ENCODE results near the gene LAMA3.

Gene LAMA3, protein sequence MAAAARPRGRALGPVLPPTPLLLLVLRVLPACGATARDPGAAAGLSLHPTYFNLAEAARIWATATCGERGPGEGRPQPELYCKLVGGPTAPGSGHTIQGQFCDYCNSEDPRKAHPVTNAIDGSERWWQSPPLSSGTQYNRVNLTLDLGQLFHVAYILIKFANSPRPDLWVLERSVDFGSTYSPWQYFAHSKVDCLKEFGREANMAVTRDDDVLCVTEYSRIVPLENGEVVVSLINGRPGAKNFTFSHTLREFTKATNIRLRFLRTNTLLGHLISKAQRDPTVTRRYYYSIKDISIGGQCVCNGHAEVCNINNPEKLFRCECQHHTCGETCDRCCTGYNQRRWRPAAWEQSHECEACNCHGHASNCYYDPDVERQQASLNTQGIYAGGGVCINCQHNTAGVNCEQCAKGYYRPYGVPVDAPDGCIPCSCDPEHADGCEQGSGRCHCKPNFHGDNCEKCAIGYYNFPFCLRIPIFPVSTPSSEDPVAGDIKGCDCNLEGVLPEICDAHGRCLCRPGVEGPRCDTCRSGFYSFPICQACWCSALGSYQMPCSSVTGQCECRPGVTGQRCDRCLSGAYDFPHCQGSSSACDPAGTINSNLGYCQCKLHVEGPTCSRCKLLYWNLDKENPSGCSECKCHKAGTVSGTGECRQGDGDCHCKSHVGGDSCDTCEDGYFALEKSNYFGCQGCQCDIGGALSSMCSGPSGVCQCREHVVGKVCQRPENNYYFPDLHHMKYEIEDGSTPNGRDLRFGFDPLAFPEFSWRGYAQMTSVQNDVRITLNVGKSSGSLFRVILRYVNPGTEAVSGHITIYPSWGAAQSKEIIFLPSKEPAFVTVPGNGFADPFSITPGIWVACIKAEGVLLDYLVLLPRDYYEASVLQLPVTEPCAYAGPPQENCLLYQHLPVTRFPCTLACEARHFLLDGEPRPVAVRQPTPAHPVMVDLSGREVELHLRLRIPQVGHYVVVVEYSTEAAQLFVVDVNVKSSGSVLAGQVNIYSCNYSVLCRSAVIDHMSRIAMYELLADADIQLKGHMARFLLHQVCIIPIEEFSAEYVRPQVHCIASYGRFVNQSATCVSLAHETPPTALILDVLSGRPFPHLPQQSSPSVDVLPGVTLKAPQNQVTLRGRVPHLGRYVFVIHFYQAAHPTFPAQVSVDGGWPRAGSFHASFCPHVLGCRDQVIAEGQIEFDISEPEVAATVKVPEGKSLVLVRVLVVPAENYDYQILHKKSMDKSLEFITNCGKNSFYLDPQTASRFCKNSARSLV (N-terminal part only)

DNA sequence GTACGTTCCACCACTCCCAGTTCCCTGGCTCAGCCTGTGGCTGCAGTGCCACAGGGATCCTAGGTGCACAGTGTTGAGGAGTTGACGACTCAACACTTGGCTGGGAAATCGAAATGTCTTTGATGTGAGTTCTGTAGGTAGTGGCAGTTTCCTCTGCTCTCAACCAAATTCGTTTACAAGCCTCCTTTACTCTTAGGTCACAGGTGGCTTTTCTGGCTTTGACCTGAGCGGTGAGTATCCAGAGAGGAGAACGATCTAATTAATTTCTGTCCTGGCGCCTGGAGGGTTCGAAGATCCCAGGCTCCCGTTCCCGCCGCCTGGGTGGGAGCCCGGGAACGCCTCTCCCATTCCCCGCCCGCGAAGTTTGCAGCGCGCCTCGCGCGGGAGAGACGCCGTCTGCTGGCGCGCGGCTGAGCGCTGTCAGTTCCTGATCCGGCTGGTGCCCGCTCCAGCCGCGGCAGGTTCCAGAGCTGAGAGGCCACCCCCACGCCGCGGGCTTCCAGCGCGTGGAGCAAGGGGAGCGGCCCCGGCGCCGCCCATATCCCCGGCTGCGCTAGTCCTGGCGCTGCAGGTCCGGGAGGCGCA is at the start of gene LAMA3:
LAMA3 (plus strand) TSS at position 423 of the 585 bp plus-strand sequence. CDS start 231 bp downstream, outside the sequence.
- peak; percentile 66 for DNase-seq

DNA sequence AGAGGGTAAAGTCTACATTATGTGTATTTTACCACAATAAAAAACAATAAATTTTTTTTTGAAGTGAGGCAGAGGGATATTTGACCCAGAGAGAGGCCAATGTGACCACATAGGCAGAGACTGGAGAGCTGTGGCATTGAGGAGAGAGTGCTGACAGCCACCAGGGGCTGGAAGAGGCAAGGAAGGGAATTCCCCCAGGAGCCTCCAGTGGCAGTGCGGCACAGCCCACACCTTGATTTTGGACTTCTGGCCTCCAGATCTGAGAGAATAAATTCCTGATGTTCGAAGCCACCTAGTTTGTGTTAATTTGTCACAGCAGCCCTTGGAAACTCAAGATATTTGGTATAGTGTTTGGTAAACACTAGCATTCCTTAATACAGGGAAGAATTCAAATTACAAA is 49.2 kb upstream of the LAMA3 start:
- DNase-seq = no peak

DNA sequence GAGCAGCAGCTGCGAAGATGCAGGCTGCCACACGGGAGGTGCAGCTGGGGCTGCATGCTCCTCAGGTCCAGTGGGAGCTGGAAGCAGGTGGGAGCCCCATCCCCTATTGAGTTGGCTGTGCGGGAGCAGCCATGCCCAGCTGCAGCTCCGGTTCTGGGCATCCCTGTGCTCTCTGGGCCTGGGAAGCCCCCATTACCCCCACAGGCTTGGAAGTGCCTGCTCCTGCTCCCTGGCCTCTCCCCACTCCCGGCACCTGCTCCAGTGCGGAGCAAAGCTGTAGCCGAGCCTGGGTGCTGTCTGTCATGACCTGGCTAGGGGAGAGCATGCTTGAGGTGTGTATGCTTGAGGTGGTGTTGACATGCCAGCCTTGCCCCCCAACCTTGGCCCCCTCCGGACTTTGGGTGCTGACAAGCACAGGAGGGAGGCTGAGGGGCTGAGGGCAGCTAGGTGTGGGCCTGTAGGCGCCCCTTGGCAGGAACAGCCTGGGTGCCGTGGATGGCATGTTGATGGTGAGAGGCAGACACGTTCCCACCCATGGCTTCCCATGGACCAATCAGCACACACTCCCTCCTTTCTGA is 48.0 kb upstream of the LAMA3 start:
- no peak for DNase-seq

DNA sequence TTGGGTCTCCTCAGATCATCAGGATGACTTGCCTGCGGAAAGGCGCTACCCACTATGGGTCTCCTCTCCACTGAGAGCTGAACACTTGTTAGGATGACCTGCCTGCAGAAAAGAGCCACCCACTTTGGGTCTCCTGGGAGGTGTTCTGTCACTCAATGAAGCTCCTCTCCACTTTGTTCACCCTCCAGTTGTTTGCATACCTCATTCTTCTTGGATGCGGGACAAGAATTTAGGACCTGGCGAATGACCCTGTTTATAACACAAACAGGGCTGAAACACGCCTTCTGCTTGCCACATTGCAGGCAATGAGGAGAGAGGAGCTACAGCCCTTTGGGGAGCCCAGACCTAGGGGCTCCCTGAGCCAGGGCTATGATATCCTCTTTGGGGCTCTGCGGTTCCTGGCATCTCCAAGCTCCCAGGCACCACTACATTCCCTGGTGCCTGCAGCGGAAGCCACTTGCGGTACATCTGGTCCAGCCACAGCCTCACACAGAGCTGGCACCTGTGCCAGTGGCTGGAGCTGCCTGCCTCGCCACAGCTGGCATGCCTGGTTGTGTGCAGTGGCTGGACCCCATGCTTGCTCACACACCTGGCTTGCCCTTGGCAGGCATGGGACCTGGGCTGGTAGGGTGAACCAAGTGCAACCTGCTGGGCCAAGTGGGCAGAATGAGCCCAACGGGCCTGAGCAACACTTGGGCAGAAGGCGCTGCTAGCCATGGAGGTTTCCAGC is 47.2 kb upstream of the LAMA3 start:
- no peak for DNase-seq

DNA sequence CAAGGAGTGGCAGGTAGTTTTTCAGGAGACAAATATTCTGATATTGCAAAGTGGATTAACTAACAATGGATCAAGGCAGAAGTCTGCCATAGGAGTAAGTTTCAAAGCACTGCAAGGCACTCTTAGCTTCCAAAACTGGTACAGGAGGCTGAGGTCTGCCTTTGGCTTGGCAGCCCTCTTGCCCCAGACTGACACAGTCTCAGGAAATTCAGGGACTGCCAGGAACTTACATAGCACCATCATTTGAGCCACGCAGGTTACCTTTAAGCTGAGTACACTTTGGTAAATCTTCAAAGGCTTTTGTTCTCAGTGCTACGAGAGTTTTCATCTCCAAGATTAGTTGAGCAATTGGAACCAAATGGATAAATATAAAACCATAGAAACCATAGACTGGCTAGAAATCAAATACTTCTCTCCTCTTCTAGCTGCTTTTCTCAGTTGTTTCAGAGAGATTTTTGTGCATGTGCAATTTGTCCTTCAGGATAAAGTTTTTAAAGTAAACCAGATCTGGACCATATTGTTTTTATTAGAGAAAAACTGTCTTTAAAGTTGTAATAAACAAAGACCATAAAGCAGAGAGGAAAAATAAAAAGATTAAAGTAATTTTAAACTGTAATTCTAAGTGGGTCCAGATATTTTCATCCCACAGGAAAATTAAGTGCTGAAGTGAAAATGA is 45.3 kb upstream of the LAMA3 start:
- no peak for DNase-seq

DNA sequence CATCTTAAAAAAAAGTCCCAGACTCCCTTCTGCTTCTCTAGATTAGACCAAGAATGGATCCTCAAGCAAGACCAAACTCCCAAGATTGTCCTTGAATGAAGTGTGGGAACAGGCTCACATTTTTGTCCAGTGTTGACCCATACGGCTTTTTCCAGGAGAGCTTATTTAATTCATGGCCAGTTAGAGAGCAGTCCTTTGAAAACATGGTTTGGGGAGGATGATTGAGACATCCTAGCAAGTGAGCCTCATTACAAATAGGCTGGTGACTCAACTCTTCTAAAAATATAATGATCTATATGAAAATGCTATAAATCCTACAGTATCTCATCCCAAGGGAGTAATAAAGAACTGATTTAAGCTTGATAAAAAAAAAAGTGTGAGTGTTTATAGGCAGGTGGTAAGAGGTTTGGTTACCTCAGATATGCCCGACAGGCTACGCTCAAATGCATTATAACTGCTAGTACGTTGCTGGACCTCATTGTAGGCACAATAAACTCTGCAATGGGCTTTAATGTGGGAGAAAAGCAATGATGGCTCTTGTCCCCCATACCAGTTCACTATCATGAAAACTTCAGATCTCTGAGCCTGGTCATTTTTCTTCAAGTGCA is 43.6 kb upstream of the LAMA3 start:
- no peak for DNase-seq

DNA sequence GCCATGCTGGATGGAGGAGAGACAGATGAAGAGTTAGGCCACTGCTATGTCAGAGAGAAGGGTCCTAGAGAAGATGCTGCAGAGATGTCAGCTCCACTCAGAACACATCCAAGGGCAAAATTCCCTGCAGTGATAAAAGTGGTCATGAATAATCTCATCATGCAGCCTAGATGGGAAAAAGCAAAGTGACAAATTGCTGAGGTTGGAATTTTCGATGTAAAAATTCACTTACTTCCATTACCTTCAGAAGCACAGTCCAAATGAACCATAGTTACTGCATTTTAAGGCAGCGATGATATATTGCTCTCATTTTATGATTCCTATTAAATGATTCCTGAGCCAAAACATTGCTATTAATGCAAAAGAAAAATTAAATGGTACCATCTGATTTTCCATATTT is 43.0 kb upstream of the LAMA3 start:
- no peak for DNase-seq

DNA sequence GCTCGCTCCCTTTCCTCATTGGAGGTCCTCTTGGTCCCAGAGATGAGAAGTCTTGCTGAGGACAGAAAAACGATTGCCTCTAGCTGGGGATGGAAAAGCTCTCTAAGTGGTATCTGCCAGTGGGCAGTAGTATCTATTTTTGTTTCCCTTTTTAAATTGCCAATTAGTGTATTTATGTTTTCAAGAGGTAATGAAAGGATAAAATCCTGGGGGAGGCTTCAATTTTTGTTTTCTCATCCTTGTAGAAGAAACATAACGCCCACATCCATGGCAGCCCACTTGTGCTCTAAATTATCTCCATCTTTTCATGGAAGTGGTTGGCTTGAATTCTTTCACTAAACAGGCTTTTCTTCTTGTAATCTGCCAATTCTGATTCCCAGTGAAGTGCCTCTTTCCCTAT is 40.8 kb upstream of the LAMA3 start:
- no peak for DNase-seq

DNA sequence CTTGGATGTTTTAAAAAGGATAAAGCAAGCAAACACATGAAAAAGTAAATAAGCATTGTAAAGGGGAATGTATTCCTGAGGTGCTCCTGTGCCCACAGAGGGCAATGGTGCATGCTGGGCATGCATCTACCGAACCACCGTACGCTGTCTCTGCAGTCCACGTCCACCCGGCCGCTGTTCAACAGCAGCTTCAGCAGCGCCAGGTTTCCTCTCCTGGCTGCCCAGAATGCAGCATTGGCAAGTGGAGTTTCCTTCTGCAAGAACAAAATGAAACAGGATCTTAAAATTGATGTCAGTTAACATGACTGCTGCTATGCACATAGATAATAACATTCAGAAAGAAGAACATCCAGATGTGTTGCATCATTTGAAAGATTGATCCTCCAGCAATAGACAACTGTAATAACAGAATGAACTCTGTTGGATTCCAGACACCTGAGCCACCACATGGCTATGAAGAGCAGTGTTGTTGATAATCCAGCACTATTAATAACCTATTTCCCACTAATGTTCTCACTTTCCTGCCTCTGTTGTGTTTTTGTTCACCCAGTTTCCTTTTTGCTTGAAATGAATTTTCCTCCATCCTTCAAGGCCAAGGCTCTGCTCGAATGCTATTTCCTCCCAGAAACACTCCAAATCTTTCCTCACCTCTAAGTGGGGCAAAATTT is 40.2 kb upstream of the LAMA3 start:
- DNase-seq = no peak

DNA sequence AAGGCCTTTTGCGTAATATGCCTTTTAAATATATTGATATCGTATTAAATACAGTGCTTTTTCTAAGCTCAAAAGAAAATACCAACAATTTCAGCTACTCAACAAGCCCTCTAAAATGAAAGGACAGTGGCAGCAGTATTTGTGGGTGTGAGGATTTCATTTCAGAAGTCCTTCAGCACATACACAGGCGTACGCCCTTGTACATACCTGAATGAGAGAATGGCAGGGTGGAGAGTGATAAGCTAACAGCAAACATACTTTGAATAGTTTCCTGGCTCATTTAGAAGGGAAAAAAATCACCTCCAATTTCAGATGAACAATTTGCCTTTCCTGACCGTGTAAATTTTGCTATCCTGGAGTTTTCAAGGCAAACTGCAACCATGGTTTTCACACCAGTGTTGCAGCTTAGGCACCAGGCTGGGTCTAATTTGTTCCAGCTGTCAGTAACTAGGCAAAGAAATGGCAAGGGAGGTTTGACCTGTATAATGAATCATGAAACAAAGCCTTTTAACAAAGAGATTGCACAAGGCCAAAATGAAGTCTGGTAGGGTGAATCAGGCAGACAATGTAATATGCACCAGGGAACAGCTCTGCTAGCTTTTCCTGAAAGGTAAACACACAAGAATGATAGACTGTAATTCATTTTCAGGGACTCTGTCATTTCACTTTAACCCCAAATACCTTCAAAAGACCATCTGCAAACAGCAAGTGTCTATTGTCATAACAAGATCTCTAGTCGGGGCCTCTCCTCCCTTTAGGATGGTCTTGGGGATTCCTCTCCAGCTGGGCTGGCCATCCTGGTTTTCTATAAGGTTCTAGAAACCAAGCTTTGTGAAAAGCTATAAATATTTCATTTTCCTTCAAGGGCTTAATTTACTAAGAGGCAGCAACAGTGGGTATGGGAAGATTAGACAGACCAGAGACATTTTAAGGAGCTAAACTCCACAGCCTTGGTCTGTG is 38.0 kb upstream of the LAMA3 start:
- peak; percentile 80 for DNase-seq

DNA sequence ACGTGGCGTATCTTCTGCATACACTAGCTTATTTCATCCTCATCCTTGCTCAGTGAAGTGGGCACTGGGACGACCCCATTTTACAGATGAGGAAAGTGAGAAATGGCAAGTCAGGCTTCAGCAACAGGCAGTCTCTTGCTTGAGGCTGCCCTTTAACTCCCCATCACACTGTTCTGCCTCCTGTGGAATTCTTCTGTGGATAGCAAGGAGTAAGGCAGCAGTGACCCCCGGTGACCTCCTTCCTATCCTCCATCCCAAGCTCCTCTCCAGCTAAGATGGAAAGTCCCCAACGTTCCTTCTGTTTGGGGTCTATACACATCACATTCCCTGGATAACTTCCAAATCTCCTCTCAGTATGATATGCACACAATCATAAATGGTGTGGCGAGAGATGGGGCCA is 37.0 kb upstream of the LAMA3 start:
- no peak for DNase-seq

DNA sequence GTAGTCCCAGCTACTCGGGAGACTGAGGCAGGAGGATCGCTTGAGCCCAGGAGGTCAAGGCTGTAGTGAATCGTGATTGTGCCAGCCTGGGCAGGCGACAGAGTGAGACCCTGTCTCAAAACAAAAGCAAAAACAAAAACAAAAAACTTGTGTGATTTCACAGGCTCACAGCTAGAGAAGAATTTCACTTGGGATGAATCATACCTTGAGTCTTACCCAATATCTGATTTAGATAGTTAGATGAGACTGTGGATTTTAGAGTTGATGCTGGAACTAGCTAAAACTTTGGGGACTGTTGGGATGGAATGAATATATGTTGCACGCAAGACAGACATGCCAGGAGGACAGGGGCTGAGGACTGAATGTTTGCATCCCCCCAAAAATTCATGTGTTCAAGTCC is 31.0 kb upstream of the LAMA3 start:
- peak; percentile 16 for DNase-seq

DNA sequence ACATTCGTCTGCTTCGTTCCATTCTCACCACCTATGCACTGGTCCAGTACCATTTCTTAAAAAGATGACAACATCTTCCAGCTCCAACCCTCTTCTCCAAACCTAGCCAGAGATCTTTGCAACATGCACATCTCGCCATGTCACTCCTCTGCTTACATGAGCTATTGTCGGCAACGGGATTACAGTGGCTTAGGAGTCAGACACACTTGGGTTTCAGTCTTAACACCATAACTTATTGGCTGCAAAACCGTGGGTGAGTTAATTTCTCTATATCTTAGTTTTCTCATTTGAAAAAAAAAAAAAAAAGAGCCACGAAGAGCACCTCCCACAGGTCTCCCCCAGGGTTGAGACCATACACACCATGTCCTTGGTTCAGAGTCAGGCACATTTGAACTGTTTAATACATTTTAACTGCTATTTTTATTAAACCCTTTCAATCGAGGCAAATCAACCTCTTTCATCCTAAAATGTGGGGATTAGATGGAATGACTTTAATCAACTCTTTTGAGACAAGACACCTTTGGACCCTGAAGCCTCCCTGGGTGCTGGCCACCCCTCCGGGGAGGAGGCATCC is 27.4 kb upstream of the LAMA3 start:
- no peak for DNase-seq

DNA sequence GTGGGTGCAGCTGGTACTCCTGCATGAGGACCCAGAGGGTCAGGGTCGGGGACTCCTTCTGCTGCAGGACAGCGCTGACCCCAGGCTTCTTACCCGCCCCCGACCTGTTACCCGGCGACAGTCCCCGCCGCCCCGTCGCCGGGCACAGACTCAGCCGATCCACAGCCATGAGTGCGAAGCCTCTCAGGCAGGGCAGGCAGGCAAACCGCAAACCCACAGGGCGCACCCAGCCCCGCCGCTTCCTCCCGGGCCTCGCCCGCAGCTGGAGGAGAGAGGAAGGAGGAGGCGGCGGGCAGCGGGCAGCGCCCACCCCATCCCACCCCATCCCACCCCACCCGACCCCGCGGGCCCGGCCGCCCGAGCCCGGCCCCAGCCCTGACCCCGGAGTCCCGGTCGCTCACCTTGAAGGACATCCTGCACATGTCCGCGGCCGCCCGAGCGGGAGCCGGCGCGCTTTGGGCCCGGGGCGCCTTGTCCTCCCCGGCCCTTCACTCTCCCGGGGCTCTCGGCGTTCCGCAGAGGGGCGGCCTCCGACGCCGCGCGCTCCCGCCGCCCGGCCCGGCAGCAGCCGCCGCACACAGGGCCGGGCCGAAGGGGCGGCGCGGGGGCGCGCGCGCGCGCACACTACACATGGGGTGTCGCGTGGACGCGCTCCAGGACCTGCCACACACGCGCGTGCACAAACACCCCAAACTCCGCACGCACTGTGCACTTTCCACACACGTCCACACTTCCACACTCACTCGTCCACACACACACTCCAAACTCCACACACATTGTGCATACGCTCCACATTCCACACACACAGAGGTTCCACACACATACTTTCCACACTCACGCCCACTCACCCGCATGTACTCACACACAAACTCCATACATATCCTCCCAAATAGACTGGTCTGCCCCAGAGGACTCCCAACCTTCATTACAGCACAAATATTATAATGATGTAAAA is 26.7 kb upstream of the LAMA3 start, which contains the start of gene ANKRD29:
ANKRD29 (minus strand) TSS at position 603 of the 955 bp plus-strand sequence; CDS start at position 422, 181 bp downstream.
- peak; percentile 45 for DNase-seq

DNA sequence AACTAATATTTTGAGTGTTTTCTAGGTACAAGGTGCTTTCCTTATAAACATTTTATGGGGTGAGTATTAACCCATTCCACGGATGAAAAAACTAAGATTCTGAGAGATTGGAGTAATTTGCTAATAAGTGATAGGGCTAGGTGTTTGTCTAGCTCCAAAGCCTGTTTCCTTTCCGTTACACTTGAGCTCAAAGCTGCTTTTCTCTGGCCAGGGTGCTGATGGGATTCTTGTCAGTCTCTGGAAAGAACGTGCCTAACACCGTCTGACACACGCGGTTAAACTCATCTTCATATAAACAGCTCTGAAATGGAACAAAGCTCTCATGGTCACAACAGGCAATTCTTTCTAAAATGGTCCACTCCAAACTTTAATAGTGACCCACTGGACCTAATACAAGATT is 24.6 kb upstream of the LAMA3 start:
- DNase-seq = no peak

DNA sequence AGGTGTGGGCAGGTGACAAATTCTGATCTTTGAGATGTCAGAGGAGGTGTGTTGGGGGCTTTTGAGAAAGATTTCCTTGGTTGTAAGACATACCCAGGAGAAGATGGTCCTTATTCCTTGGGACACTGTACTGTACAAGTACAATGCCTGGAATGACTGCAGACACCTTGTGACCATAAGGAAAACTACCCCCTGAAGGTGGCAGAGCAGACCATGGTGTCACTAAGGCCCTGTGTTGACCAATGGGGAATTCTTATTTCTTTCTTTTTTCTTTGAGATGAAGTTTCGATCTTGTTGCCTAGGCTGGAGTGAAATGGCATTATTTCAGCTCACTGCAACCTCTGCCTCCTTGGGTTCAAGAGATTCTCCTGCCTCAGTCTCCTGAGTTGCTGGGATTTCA is 22.1 kb upstream of the LAMA3 start:
- DNase-seq = no peak

DNA sequence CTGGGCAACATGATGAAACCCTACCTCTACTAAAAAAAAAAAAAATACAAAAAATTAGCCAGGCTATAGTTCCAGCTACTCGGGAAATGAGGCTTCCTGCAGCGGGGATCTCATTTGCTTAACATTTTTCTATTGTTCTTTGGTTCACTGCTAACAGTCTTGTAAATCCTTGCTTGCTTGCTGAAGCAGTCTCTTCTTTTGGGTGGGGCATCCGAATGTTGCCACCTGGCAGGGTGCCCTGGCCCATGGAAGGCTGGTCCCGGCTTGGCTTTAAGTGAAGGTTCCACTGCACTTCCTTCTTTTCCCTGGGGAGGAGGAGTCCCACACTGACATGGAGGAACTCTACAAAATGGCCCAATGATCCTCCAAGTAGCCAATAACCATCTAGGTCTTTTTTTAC is 20.5 kb upstream of the LAMA3 start:
- no peak for DNase-seq
